Neural crest cell (in vitro differentiated cells): ENCODE results near the gene GUCY1B1. TPM values are rescaled to one million over a fixed set of nuclear protein-coding genes. Genes with fewer than 3 reads are reported as not detected.

Experiments used
- DNase-seq: peaks from one replicate; pipeline ENCODE4 v3.0.0; 2021; ENCODE audit warnings: low read depth, mixed read lengths, low spot score
- H3K27ac Mint-ChIP-seq: one replicate; pipeline ENCODE4 v1.8.0; 2021; ENCODE audit warnings: mild to moderate bottlenecking, mixed read lengths; ENCODE audit not compliant: unreplicated experiment
- H3K27me3 Mint-ChIP-seq: 2 replicates; pipeline ENCODE4 v1.8.0; 2021; ENCODE audit warnings: low read depth, mild to moderate bottlenecking, mixed read lengths
- H3K36me3 Mint-ChIP-seq: 2 replicates; pipeline ENCODE4 v1.8.0; 2021; ENCODE audit warnings: low read depth, mild to moderate bottlenecking, mixed read lengths
- H3K4me1 Mint-ChIP-seq: 2 replicates; pipeline ENCODE4 v1.8.0; 2021; ENCODE audit warnings: mixed read lengths
- H3K4me3 Mint-ChIP-seq: one replicate; pipeline ENCODE4 v1.8.0; 2021; ENCODE audit warnings: mild to moderate bottlenecking, mixed read lengths
- H3K9me3 Mint-ChIP-seq: 2 replicates; pipeline ENCODE4 v1.8.0; 2021; ENCODE audit warnings: mixed read lengths
- total RNA-seq: library from RNA; stranded (reverse); gene quantifications from 2 replicates; pipeline ENCODE4 v1.2.1, GENCODE V29; 2021
- TF ChIP-seq, protein P1 (sequence below): fragments of 200-600 bp; sonication (generic); conservative IDR thresholded peaks from 2 replicates; pipeline ENCODE4 v1.5.0; 2021; ENCODE audit warnings: antibody characterized with exemption, mild to moderate bottlenecking

The GUCY1B1 gene
- total RNA-seq, 1 donor from 2014 or later: 6.1 TPM

DNA sequence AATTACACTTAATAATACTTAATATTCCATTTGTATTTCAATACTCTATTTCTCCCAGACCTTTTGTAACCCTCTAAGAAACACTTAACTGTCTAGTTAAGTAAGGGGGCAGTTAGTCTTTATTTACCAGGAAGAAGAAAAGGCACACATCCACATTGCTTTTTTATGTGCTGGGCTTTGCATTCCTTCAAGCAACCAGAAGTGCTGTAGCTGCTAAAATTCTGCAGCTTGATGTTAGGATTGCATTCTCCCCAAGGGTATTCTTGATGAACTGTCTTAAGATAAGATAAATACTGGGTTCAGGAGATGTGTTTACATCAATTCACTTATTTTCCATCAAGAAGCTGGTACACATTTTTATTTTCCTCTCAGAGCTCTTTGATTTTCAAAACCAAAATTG lies 83.3 kb downstream of the GUCY1B1 start:
- no peak for DNase-seq
- TF ChIP-seq, protein P1, sequence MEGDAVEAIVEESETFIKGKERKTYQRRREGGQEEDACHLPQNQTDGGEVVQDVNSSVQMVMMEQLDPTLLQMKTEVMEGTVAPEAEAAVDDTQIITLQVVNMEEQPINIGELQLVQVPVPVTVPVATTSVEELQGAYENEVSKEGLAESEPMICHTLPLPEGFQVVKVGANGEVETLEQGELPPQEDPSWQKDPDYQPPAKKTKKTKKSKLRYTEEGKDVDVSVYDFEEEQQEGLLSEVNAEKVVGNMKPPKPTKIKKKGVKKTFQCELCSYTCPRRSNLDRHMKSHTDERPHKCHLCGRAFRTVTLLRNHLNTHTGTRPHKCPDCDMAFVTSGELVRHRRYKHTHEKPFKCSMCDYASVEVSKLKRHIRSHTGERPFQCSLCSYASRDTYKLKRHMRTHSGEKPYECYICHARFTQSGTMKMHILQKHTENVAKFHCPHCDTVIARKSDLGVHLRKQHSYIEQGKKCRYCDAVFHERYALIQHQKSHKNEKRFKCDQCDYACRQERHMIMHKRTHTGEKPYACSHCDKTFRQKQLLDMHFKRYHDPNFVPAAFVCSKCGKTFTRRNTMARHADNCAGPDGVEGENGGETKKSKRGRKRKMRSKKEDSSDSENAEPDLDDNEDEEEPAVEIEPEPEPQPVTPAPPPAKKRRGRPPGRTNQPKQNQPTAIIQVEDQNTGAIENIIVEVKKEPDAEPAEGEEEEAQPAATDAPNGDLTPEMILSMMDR: no peak
- Mint-ChIP-seq H3K27me3 (no peaks in the 10 kb centered on the region), H3K36me3 (no peaks in the 10 kb centered on the region), H3K4me1 (no peaks in the 10 kb centered on the region), H3K4me3 (no peak overlapping the region), H3K27ac (no peak overlapping the region), H3K9me3 (peaks cover 3% of the 10 kb centered on the region)

DNA sequence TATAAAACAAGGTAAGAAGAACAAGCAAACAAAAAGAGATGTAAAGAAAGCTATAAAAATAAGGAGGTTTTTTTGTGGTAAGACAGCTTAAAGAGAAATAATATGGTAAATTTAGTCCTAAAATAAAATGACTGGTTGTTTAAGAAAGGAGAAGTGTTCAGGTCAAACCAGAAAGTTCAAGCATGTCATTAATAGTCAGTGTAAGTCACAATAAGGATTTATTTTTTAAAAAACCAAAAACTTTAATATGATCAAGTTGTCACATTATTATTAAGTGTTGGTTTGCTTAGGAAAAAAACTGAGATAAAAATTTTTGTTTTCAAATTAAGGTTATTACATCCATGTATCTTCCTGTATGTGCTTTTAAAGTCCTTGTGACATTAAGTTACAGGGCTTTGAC lies 88.1 kb downstream of the GUCY1B1 start:
- H3K27ac Mint-ChIP-seq: no peak overlapping the region
- H3K4me3 Mint-ChIP-seq: no peak overlapping the region
- no peak for DNase-seq
- no peaks in the 10 kb centered on the region for H3K36me3 Mint-ChIP-seq
- no peaks in the 10 kb centered on the region for H3K27me3 Mint-ChIP-seq
- TF ChIP-seq, protein P1: no peak
- no peaks in the 10 kb centered on the region for H3K4me1 Mint-ChIP-seq
- H3K9me3 Mint-ChIP-seq: peaks cover 3% of the 10 kb centered on the region

DNA sequence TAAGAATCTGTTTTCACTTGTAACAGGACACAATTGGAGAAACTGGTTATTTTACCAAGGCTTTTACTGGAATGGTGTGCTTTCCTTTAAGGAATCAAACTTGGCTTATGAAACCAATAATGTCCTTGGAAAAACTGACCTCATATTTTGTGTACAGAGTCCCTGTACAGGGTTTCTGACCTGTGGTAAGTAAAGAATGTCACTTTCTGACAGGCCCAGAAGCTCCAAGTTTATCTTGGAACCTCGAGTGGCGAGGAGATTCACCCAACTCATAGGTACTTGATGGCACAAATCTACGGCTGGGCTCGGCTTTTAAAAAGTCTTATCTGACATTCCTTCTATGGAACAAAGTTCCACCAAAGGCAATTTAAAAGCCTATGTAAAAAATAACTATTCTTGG lies 90.2 kb downstream of the GUCY1B1 start:
- Mint-ChIP-seq H3K27ac (no peak overlapping the region), H3K27me3 (no peaks in the 10 kb centered on the region), H3K9me3 (peaks cover 3% of the 10 kb centered on the region), H3K4me1 (no peaks in the 10 kb centered on the region), H3K4me3 (no peak overlapping the region), H3K36me3 (no peaks in the 10 kb centered on the region)
- TF ChIP-seq, protein P1: no peak
- DNase-seq: no peak

DNA sequence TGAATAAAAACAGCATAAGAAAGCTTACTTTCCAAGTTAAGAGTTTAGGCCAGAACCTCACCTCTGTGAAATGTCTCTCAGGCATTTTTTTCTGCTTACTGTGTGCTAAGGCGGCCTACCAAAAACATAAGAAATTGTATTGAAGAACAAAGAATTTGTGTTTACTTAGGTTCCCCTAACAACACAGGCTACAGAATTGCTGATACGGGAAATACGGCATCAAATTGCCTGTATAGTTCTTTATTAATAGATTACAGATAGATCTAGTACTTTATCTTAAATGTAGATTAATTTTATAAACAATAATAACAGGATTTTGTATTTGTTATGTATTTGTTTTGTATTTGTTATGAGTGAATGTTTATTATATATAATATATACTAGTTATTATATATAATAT lies 94.4 kb downstream of the GUCY1B1 start:
- H3K27ac Mint-ChIP-seq: no peak overlapping the region
- H3K4me1 Mint-ChIP-seq: no peaks in the 10 kb centered on the region
- TF ChIP-seq, protein P1: no peak
- H3K27me3 Mint-ChIP-seq: no peaks in the 10 kb centered on the region
- DNase-seq: no peak
- no peaks in the 10 kb centered on the region for H3K36me3 Mint-ChIP-seq
- no peak overlapping the region for H3K4me3 Mint-ChIP-seq
- H3K9me3 Mint-ChIP-seq: peaks cover 3% of the 10 kb centered on the region

DNA sequence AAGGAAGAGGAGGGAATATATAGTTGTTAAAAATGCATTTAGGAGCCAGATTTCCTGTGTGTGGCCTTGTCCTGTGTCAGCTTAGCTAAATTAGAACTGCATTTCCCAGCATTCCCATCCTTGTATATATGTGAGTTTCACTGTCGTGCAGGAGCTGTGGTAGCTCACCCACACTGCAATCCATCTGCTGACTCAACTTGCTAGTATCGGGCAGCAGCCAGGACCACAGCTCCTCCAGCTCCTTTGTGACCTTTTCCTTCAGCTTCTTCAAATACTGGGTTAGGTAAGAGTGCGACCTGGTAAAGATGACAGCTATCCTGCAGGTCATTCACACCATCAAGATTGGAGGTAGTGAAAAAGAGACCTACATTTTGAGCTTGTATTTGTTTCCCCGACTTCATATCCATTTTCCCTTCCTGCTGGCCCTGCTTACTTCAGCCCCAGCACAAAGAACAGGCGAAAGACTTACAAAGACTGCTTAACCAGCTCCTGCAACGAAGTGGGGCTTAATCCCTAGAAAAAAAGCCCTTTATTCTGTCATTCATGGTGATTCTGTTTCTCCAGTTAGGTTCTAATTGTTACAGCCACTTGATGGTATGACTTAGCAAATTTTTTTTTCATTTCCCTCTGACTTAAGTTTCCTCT lies 95.9 kb downstream of the GUCY1B1 start:
- Mint-ChIP-seq H3K4me3 (no peak overlapping the region), H3K9me3 (peaks cover 3% of the 10 kb centered on the region), H3K36me3 (no peaks in the 10 kb centered on the region), H3K27ac (no peak overlapping the region), H3K4me1 (no peaks in the 10 kb centered on the region), H3K27me3 (no peaks in the 10 kb centered on the region)
- DNase-seq: no peak
- TF ChIP-seq, protein P1: no peak

DNA sequence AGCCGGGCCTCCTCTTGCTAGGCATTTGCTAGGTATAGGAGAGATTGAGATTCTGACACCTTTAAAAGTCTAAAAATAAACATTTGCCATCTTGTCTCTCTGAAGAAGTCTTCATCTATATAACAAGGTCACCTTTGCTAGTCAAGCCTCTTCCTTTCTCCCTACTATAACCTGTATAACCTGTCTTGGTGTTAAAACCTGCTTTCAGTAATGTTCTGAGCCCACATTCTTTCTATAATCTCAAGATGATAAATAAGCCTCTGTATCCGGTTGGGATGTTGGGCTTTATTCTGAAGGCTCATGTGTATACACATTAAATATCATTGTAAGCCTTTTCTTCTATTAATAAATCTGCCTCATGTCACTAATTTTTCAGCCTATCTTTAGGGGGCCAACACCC lies 97.1 kb downstream of the GUCY1B1 start:
- no peak overlapping the region for H3K27ac Mint-ChIP-seq
- H3K36me3 Mint-ChIP-seq: no peaks in the 10 kb centered on the region
- no peak for DNase-seq
- TF ChIP-seq, protein P1: no peak
- H3K4me3 Mint-ChIP-seq: no peak overlapping the region
- no peaks in the 10 kb centered on the region for H3K9me3 Mint-ChIP-seq
- H3K27me3 Mint-ChIP-seq: no peaks in the 10 kb centered on the region
- H3K4me1 Mint-ChIP-seq: no peaks in the 10 kb centered on the region
